ENCODE data around the gene AATK. TPM values are rescaled to one million over a fixed set of nuclear protein-coding genes. Genes with fewer than 3 reads are reported as not detected.

AATK gene
- total and polyA plus RNA-seq, 4 donors, result 9.6 to 54.6 (median 23.7) TPM

DNA sequence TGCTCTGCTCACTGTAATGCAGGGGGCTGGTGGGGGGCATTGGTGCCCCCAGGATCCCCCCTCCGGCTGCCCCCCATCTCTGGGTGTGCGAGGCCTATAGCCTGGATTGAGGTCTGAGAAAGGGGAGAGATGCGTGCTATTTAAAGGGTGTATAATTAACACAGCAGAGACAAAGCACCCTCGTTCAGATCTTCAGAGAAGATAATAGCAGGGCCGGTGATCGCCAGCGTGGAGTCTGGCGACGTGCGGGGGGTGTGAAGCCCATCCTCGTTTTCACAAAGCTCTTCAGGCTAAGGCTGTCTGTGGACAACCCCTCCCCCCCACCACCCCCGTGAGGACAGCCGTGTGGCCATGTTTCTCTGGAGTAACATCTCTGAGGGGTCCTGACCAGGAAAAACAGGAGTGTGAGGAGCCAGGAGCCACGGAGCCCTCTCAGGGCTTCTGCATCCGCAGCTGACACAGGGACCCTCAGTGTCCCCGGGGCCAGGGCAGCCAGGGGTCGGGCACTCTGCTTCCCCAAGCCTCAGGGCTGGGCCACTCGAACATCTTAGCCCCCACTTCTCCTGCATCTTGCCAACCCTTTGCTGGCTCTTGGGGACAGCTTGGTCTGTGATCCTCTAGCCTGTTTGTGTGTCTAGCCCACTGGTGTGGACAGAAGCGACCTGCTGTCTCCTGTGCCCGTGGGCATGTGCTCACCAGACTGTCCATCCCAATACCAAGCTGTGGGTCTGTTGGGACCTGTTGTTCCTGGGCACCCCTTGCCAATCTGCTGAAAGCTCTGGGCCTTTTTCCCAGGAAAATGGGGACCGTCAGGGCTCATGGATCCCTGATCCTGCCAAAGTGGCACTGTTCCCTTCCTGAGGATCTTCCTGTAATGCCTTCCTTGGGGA is 72.2 kb downstream of the AATK start:
- ATAC-seq (ENCODE audit: insufficient read depth, low FRiP score) (no peak), DNase-seq (no peak)
- Histone ChIP-seq H3K9ac (ENCODE audit: insufficient read depth in 1 of 2, low read length in 2 of 2) (no peak overlapping the region), H3K27ac (ENCODE audit: low read depth in 1 of 2, low read length in 1 of 2) (peak overlapping the region in 1 of 2 donors; percentile 55), H3K9me3 (ENCODE audit: control insufficient read depth in 4 of 4, insufficient read depth in 3 of 4, low read length in 3 of 4) (no peaks in the 10 kb centered on the region), H3K27me3 (ENCODE audit: control insufficient read depth in 3 of 3, insufficient read depth in 3 of 3, low read length in 2 of 3) (no peaks in the 10 kb centered on the region), H3K4me1 (ENCODE audit: control insufficient read depth in 5 of 5, insufficient read depth in 5 of 5, low read length in 5 of 5) (peaks cover 0 to 27% (median 24%) of the 10 kb centered on the region in 5 donors), H3K4me3 (no peak overlapping the region), H3K36me3 (ENCODE audit: control insufficient read depth in 4 of 4, insufficient read depth in 4 of 4, low read length in 4 of 4) (peaks cover 0 to 9% (median 0%) of the 10 kb centered on the region in 4 donors)
- WGBS, 2 donors, result 87 to 88% methylated on average over 21 of the region's 21 CpGs
- TF ChIP-seq, protein P1, sequence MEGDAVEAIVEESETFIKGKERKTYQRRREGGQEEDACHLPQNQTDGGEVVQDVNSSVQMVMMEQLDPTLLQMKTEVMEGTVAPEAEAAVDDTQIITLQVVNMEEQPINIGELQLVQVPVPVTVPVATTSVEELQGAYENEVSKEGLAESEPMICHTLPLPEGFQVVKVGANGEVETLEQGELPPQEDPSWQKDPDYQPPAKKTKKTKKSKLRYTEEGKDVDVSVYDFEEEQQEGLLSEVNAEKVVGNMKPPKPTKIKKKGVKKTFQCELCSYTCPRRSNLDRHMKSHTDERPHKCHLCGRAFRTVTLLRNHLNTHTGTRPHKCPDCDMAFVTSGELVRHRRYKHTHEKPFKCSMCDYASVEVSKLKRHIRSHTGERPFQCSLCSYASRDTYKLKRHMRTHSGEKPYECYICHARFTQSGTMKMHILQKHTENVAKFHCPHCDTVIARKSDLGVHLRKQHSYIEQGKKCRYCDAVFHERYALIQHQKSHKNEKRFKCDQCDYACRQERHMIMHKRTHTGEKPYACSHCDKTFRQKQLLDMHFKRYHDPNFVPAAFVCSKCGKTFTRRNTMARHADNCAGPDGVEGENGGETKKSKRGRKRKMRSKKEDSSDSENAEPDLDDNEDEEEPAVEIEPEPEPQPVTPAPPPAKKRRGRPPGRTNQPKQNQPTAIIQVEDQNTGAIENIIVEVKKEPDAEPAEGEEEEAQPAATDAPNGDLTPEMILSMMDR (IDR thresholded peaks at IDR 0.05; ENCODE audit: control extremely low read depth, extremely low read depth), result no peak

DNA sequence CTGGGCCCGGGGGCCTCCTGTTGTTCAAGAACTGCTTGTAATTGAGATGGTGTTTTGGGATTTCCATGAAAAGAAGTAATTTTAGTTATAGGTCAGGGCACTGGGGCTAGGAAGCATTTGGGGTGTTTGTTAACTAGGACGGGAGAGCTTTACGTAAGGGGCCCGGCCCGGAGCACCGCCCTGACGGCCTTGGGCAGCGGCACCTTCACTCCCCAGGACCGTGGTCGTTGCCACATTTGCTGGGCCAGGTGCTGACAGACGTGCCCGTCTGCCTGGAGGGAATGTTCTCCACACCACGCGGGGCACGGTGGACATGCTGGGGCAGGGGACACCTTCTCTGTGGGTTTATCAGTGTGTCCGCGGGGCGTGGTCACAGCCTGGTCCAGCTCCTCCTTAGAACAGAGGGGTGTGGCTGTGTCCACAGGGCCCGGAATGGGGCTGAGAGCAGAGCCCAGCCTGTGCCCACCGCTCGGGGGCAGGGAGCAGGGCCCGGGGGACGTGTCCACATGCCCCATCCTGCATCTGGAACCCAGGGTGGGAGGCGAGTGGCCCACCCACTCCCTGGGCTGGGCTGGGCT is 73.4 kb downstream of the AATK start:
- DNase-seq (no peak), ATAC-seq (ENCODE audit: insufficient read depth, low FRiP score) (no peak)
- TF ChIP-seq, protein P1 (IDR thresholded peaks at IDR 0.05; ENCODE audit: control extremely low read depth, extremely low read depth), result no peak
- Histone ChIP-seq H3K9ac (ENCODE audit: insufficient read depth in 1 of 2, low read length in 2 of 2) (no peak overlapping the region), H3K27ac (ENCODE audit: low read depth in 1 of 2, low read length in 1 of 2) (peak overlapping the region in 1 of 2 donors; percentile 34), H3K4me1 (ENCODE audit: control insufficient read depth in 5 of 5, insufficient read depth in 5 of 5, low read length in 5 of 5) (peaks cover 0 to 25% (median 24%) of the 10 kb centered on the region in 5 donors), H3K27me3 (ENCODE audit: control insufficient read depth in 3 of 3, insufficient read depth in 3 of 3, low read length in 2 of 3) (no peaks in the 10 kb centered on the region), H3K4me3 (no peak overlapping the region), H3K9me3 (ENCODE audit: control insufficient read depth in 4 of 4, insufficient read depth in 3 of 4, low read length in 3 of 4) (no peaks in the 10 kb centered on the region), H3K36me3 (ENCODE audit: control insufficient read depth in 4 of 4, insufficient read depth in 4 of 4, low read length in 4 of 4) (peaks cover 0 to 12% (median 0%) of the 10 kb centered on the region in 4 donors)
- WGBS, 2 donors, result 73 to 84% methylated on average over 19 to 24 of the region's 24 CpGs

DNA sequence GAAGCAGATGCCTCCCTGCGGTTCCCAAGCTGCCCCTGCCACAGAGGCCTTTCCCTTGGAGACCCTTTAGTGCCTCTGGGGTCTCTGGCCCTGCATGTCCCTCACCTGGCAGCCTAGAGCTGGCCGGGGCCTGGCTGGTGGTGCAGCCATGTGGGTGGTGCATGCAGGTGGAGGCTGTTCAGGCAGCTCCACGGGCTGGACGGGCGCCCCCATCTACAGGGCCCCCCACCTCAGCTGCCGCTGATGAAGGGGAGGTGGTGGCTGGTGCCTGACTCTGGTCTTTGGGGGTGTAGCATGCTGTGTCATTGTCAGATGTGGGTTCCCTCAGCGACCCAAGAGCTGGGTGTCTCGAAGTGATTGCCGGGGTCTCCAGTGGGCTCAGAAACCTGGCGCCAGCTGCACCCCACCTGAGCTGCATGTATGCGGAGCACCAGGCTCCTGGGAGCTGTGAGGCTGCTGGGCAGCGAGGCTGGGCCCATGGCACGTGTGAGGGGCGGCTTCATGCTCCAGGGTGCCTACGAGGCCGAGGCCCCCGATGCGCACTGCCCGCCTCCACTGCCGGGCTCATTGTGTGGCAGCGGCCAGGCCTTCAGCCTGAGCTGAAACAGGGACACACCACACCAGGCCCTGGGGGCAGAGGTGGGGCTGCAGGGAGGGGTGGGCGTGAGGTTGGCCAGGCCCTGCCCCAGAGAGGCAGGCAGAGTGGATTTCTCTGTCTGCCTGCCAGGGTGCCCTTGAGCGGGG is 74.1 kb downstream of the AATK start:
- Histone ChIP-seq H3K9ac (ENCODE audit: insufficient read depth in 1 of 2, low read length in 2 of 2) (no peak overlapping the region), H3K27me3 (ENCODE audit: control insufficient read depth in 3 of 3, insufficient read depth in 3 of 3, low read length in 2 of 3) (no peaks in the 10 kb centered on the region), H3K4me3 (no peak overlapping the region), H3K9me3 (ENCODE audit: control insufficient read depth in 4 of 4, insufficient read depth in 3 of 4, low read length in 3 of 4) (no peaks in the 10 kb centered on the region), H3K27ac (ENCODE audit: low read depth in 1 of 2, low read length in 1 of 2) (peak overlapping the region in 1 of 2 donors; percentile 34), H3K36me3 (ENCODE audit: control insufficient read depth in 4 of 4, insufficient read depth in 4 of 4, low read length in 4 of 4) (peaks cover 0 to 19% (median 0%) of the 10 kb centered on the region in 4 donors), H3K4me1 (ENCODE audit: control insufficient read depth in 5 of 5, insufficient read depth in 5 of 5, low read length in 5 of 5) (peaks cover 0 to 20% (median 19%) of the 10 kb centered on the region in 5 donors)
- ATAC-seq (ENCODE audit: insufficient read depth, low FRiP score), result no peak
- DNase-seq, result no peak
- 88 to 94% methylated on average over 23 of the region's 23 CpGs for WGBS, 2 donors
- TF ChIP-seq, protein P1 (IDR thresholded peaks at IDR 0.05; ENCODE audit: control extremely low read depth, extremely low read depth), result no peak
